ENCODE data around the gene KDSR. TPM values are rescaled to one million over a fixed set of nuclear protein-coding genes. Genes with fewer than 3 reads are reported as not detected.
"Not testable (repeated sequence)": the region's sequence is repeated elsewhere in the genome, so short reads cannot be mapped to it uniquely, and the experiment has no call there.

The KDSR gene
- total and polyA plus RNA-seq, 10 donors: 5.7 to 42.2 (median 32.6) TPM

GRCh38 chr18:63368611-63369010 lies 1.6 kb upstream of the KDSR start:
- intact Hi-C loops (cut with DNase I; ENCODE audit: low total_unique reads): loop anchor here (10.0 kb wide), 1 partner anchor 56 kb away; the partner anchor contains the start of gene VPS4B
- no peak for TF ChIP-seq POLR2A (IDR thresholded peaks at IDR 0.05)
- no peak for TF ChIP-seq POLR2AphosphoS5 (IDR thresholded peaks at IDR 0.05)
- TF ChIP-seq CTCF (IDR thresholded peaks at IDR 0.05 in 8 of 11, conservative IDR thresholded peaks at IDR 0.05 in 3 of 11): no peak
- Histone ChIP-seq H3K27me3 (replicated peaks in 1 of 7) (no peaks in the 10 kb centered on the region), H3K4me1 (peaks cover 0 to 42% (median 35%) of the 10 kb centered on the region in 6 donors), H3K27ac (no peak overlapping the region), H3K9me3 (peaks cover 0 to 5% (median 0%) of the 10 kb centered on the region in 8 donors), H3K4me3 (peak overlapping the region in 3 of 8 donors; percentile 75 to 98 (median 95)), H3K36me3 (no peaks in the 10 kb centered on the region)
- 85 to 93% (median 89%) methylated on average over 4 of the region's 4 CpGs for WGBS, 5 donors
- DNase-seq: no peak

GRCh38 chr18:63366213-63367052 lies 573 bp downstream of the KDSR start:
- Histone ChIP-seq H3K27ac (peak overlapping the region; percentile 80 to 98 (median 94)), H3K4me1 (peaks cover 0 to 43% (median 35%) of the 10 kb centered on the region in 6 donors), H3K36me3 (peaks cover 0 to 13% (median 5%) of the 10 kb centered on the region in 6 donors), H3K4me3 (peak overlapping the region; percentile 75 to 98 (median 92)), H3K9me3 (peaks cover 0 to 5% (median 0%) of the 10 kb centered on the region in 8 donors), H3K27me3 (replicated peaks in 1 of 7) (no peaks in the 10 kb centered on the region)
- peak; percentile 87 for DNase-seq
- 0 to 1% (median 1%) methylated on average over 22 to 65 of the region's 65 CpGs for WGBS, 5 donors
- TF ChIP-seq CTCF (IDR thresholded peaks at IDR 0.05 in 8 of 11, conservative IDR thresholded peaks at IDR 0.05 in 3 of 11): no peak
- TF ChIP-seq POLR2AphosphoS5 (IDR thresholded peaks at IDR 0.05): peak in 2 of 3 donors; percentile 40 to 52
- intact Hi-C loops (cut with DNase I; ENCODE audit: low total_unique reads): loop anchor here (10.0 kb wide), 1 partner anchor 58 kb away; the partner anchor contains the start of gene VPS4B

- H3K36me3 ChIP-seq: peaks cover 0 to 19% (median 9%) of the 10 kb centered on the region in 6 donors
- WGBS, 5 donors: 1 to 7% (median 2%) methylated on average over 12 of the region's 12 CpGs
- peak overlapping the region in 7 of 8 donors; percentile 91 to 98 (median 95) for H3K27ac ChIP-seq
- H3K4me1 ChIP-seq: peaks cover 0 to 43% (median 35%) of the 10 kb centered on the region in 6 donors
- no peak for DNase-seq
- TF ChIP-seq CTCF (IDR thresholded peaks at IDR 0.05 in 8 of 11, conservative IDR thresholded peaks at IDR 0.05 in 3 of 11): no peak
- no peak for TF ChIP-seq POLR2A (IDR thresholded peaks at IDR 0.05)
- no peak for TF ChIP-seq POLR2AphosphoS5 (IDR thresholded peaks at IDR 0.05)
- H3K27me3 ChIP-seq (replicated peaks in 1 of 7): no peaks in the 10 kb centered on the region
- H3K9me3 ChIP-seq: peaks cover 0 to 5% (median 0%) of the 10 kb centered on the region in 8 donors
- intact Hi-C loops (cut with DNase I; ENCODE audit: low total_unique reads): loop anchor here (10.0 kb wide), 1 partner anchor 59 kb away; the partner anchor contains the start of gene VPS4B
- peak overlapping the region; percentile 75 to 98 (median 92) for H3K4me3 ChIP-seq
Measured at GRCh38 chr18:63365876-63366212, 1.2 kb downstream of the KDSR start.

- DNase-seq: no peak
- WGBS, 5 donors: 11 to 24% (median 19%) methylated on average over 2 of the region's 2 CpGs
Measured at GRCh38 chr18:63363951-63364350, 3.1 kb downstream of the KDSR start.

GRCh38 chr18:63363420-63363819 lies 3.6 kb downstream of the KDSR start:
- not testable (repeated sequence) for H3K27ac ChIP-seq; H3K4me3 ChIP-seq; H3K27me3 ChIP-seq (replicated peaks in 1 of 7); H3K9me3 ChIP-seq; DNase-seq
- peaks cover 0 to 40% (median 30%) of the 10 kb centered on the region in 6 donors for H3K4me1 ChIP-seq
- 100% methylated on average over 1 of the region's 2 CpGs; no CpG with 5 or more reads in 4 of the 5 donors for WGBS, 5 donors
- H3K36me3 ChIP-seq: peaks cover 0 to 43% (median 25%) of the 10 kb centered on the region in 6 donors
- intact Hi-C loops (cut with DNase I; ENCODE audit: low total_unique reads): loop anchor here (10.0 kb wide), 1 partner anchor 61 kb away; the partner anchor contains the start of gene VPS4B

More at GRCh38 chr18:63363951-63364350, 3.1 kb downstream of the KDSR start:
- intact Hi-C loops (cut with DNase I; ENCODE audit: low total_unique reads): loop anchor here (10.0 kb wide), 1 partner anchor 61 kb away; the partner anchor contains the start of gene VPS4B
- Histone ChIP-seq H3K9me3 (peaks cover 0 to under 1% (median 0%) of the 10 kb centered on the region in 8 donors), H3K36me3 (peaks cover 0 to 38% (median 22%) of the 10 kb centered on the region in 6 donors), H3K4me1 (peaks cover 0 to 43% (median 33%) of the 10 kb centered on the region in 6 donors), H3K27me3 (replicated peaks in 1 of 7) (no peaks in the 10 kb centered on the region), H3K4me3 (no peak overlapping the region), H3K27ac (no peak overlapping the region)
- no peak for TF ChIP-seq POLR2AphosphoS5 (IDR thresholded peaks at IDR 0.05)
